ENCODE results near the gene KRT20. TPM values are rescaled to one million over a fixed set of nuclear protein-coding genes. Genes with fewer than 3 reads are reported as not detected.

KRT20 gene
- total and polyA plus RNA-seq, 2 of the 13 experiments (the other 11 are each of a cell fraction or from before 2014, with no cell fraction given), result 0.13 to 0.20 TPM

- H3K4me1 ChIP-seq (ENCODE audit: insufficient read depth, low read length), result peaks cover 56% of the 10 kb centered on the region
- H3K27ac ChIP-seq (ENCODE audit: extremely low read length, insufficient read depth, low read length), result peak overlapping the region; percentile 89
- ChIA-PET CTCF (ENCODE audit: low intra/inter-chr PET ratio, low total read pairs) (no interaction called here), POLR2A (interaction anchor here (1.0 to 2.6 kb wide), 3 partner anchors 13 to 787 kb away, joined by 3 to 12 read pairs (median 5); no protein-coding TSS in a partner anchor)
- H3K4me2 ChIP-seq (ENCODE audit: low read depth, low read length), result peak overlapping the region; percentile 55
- WGBS (ENCODE audit: low lambda C conversion rate), result 46% methylated on average over 12 of the region's 12 CpGs
- ATAC-seq (peak; percentile 39), DNase-seq (ENCODE audit: low spot score) (peak; percentile 82), FAIRE-seq (peak; percentile 60)
- intact Hi-C loops (cut with micrococcal nuclease; ENCODE audit: unreplicated experiment) (loop anchor here (5.0 to 10.0 kb wide), 4 partner anchors 46 to 622 kb away; partner anchors contain the start of genes KRT19, KRTAP1-1, KRTAP2-1 and KRTAP4-2), in situ Hi-C loops (cut with HindIII; ENCODE audit: extremely low pct_ligation_motif_present, low pct_unique_long_range_greater_than_20kb) (no loop called here)
- H2AFZ ChIP-seq (ENCODE audit: low read length), result no peak overlapping the region
- BruUV-seq (replicated peaks), result no TSS peak
- H3K9ac ChIP-seq (ENCODE audit: insufficient read depth, low read depth, low read length), result peak overlapping the region; percentile 70
- H3K27me3 ChIP-seq (ENCODE audit: control insufficient read depth in 1 of 2, insufficient read depth in 2 of 2, low read length in 2 of 2), result no peaks in the 10 kb centered on the region
- no peaks in the 10 kb centered on the region for H3K36me3 ChIP-seq (replicated peaks in 1 of 2; ENCODE audit: control insufficient read depth in 1 of 2, insufficient read depth in 2 of 2, low read length in 2 of 2)
- H4K20me1 ChIP-seq (ENCODE audit: insufficient read depth, low read length), result no peaks in the 10 kb centered on the region
- peak overlapping the region in 1 of 3 experiments; percentile 20; a peak in 1 of 6 replicates for H3K4me3 ChIP-seq (replicated peaks in 1 of 3; ENCODE audit: insufficient read depth in 1 of 3, low read depth in 2 of 3, low read length in 3 of 3)
- no peaks in the 10 kb centered on the region for H3K79me2 ChIP-seq (ENCODE audit: insufficient read depth, low read length)
- H3K9me3 ChIP-seq (ENCODE audit: low read length), result no peaks in the 10 kb centered on the region
- no peak for TF ChIP-seq ZNF709 (CRISPR knock-in tag; IDR thresholded peaks at IDR 0.05)
- no peak for TF ChIP-seq MLX (CRISPR knock-in tag; IDR thresholded peaks at IDR 0.05)
- no peak for TF ChIP-seq ELK4 (CRISPR knock-in tag; IDR thresholded peaks at IDR 0.05; ENCODE audit: borderline replicate concordance)
- TF ChIP-seq ZNF274 (CRISPR knock-in tag; IDR thresholded peaks at IDR 0.05), result no peak
- no peak for TF ChIP-seq ZNF841 (CRISPR knock-in tag; IDR thresholded peaks at IDR 0.05; ENCODE audit: borderline replicate concordance)
- TF ChIP-seq ZNF792 (CRISPR knock-in tag; IDR thresholded peaks at IDR 0.05), result peak; percentile 44; the same call in 1 of the 2 replicates
- TF ChIP-seq ZNF564 (CRISPR knock-in tag; IDR thresholded peaks at IDR 0.05), result no peak
- 0 out of 2 replicates have a peak, but pooled peaks have one; percentile 35 for TF ChIP-seq RBFOX2 (IDR thresholded peaks at IDR 0.05; ENCODE audit: low read depth, low read length)
- TF ChIP-seq PHF8 (CRISPR knock-in tag; IDR thresholded peaks at IDR 0.05), result no peak
- TF ChIP-seq RFXANK (CRISPR knock-in tag; IDR thresholded peaks at IDR 0.05), result no peak
- TF ChIP-seq MNT (IDR thresholded peaks at IDR 0.05), result no peak
- TF ChIP-seq, protein P1, sequence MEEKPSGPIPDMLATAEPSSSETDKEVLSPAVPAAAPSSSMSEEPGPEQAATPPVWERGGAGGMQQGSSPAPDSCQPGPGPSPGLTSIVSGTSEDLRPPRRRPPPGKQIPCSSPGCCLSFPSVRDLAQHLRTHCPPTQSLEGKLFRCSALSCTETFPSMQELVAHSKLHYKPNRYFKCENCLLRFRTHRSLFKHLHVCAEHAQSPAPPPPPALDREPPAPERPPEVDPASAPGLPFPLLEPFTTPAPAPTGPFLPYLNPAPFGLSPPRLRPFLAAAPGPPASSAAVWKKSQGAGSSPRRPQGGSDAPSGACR (CRISPR knock-in tag; IDR thresholded peaks at IDR 0.05), result no peak
- TF ChIP-seq ZSCAN22 (CRISPR knock-in tag; IDR thresholded peaks at IDR 0.05), result no peak
- TF ChIP-seq KAT8 (CRISPR knock-in tag; IDR thresholded peaks at IDR 0.05), result peak; percentile 60; the same call in 1 of the 2 replicates
- peak; percentile 81 for TF ChIP-seq MAFF (IDR thresholded peaks at IDR 0.05; ENCODE audit: low read depth, low read length)
- no peak for TF ChIP-seq NFIB (CRISPR knock-in tag; IDR thresholded peaks at IDR 0.05; ENCODE audit: borderline replicate concordance)
- TF ChIP-seq, protein P2, sequence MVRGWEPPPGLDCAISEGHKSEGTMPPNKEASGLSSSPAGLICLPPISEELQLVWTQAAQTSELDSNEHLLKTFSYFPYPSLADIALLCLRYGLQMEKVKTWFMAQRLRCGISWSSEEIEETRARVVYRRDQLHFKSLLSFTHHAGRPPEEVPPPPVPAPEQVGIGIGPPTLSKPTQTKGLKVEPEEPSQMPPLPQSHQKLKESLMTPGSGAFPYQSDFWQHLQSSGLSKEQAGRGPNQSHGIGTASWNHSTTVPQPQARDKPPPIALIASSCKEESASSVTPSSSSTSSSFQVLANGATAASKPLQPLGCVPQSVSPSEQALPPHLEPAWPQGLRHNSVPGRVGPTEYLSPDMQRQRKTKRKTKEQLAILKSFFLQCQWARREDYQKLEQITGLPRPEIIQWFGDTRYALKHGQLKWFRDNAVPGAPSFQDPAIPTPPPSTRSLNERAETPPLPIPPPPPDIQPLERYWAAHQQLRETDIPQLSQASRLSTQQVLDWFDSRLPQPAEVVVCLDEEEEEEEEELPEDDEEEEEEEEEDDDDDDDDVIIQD (CRISPR knock-in tag; IDR thresholded peaks at IDR 0.05; ENCODE audit: low read depth), result peak; percentile 33; the same call in 1 of the 2 replicates
- TF ChIP-seq, protein P3, sequence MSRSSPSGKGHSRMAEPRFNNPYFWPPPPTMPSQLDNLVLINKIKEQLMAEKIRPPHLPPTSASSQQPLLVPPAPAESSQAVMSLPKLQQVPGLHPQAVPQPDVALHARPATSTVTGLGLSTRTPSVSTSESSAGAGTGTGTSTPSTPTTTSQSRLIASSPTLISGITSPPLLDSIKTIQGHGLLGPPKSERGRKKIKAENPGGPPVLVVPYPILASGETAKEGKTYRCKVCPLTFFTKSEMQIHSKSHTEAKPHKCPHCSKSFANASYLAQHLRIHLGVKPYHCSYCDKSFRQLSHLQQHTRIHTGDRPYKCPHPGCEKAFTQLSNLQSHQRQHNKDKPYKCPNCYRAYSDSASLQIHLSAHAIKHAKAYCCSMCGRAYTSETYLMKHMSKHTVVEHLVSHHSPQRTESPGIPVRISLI (CRISPR knock-in tag; IDR thresholded peaks at IDR 0.05; ENCODE audit: borderline replicate concordance), result peak; percentile 27; the same call in 1 of the 2 replicates
These were observed 18.2 kb upstream of the KRT20 start for GRCh38 chr17:40903129-40903847.

Data from HepG2 (cell line).